Thyroid gland (tissue), 4 donors: ENCODE results near the gene TMEM161A. TPM values are rescaled to one million over a fixed set of nuclear protein-coding genes. Genes with fewer than 3 reads are reported as not detected.

ENCODE experiments used
- DNase-seq, 2 donors: peaks; one replicate each; pipeline ENCODE4 v3.0.0-alpha.2; 2019
- H3K27ac ChIP-seq, 3 donors: fragments of 200-600 bp; sonication (generic); 1 replicate in 2 of 3; 2 replicates in 1 of 3; pipeline ENCODE4 v1.5.1; 2016 to 2019; ENCODE audit warnings: mild to moderate bottlenecking in 1 of 3, moderate library complexity in 1 of 3
- H3K27me3 ChIP-seq: fragments of 200-600 bp; sonication (generic); one replicate; pipeline ENCODE4 v1.5.1; 2019
- H3K36me3 ChIP-seq, 2 donors: fragments of 200-600 bp; sonication (generic); one replicate each; pipeline ENCODE4 v1.5.1; 2016 to 2019
- H3K4me1 ChIP-seq, 2 donors: fragments of 200-600 bp; sonication (generic); one replicate each; pipeline ENCODE4 v1.5.1; 2017 to 2019
- H3K4me3 ChIP-seq, 3 donors: fragments of 200-600 bp; sonication (generic); replicated peaks in 1 of 3; 1 replicate in 2 of 3; 2 replicates in 1 of 3; pipeline ENCODE4 v1.5.1; 2016; ENCODE audit warnings: mild to moderate bottlenecking in 1 of 3
- H3K9me3 ChIP-seq: fragments of 200-600 bp; sonication (generic); one replicate; pipeline ENCODE4 v1.5.1; 2017
- POLR2A ChIP-seq, 2 donors: fragments of 450-650 bp; IDR thresholded peaks; one replicate each; pipeline ENCODE4 v1.6.1; 2017; ENCODE audit warnings: antibody characterized with exemption in 2 of 2, mild to moderate bottlenecking in 2 of 2, moderate library complexity in 1 of 2
- WGBS, 2 donors: methylation state at CpG; one replicate each; pipeline ENCODE4 v1.1.5; 2017; 5-methylcytosine and 5-hydroxymethylcytosine counted together
- intact Hi-C: fragments of 100-400 bp; cut with DNase I; formaldehyde crosslinking; loops from one replicate; pipeline ENCODE4 v1.15.1; 2023
- total RNA-seq, 4 donors: library from RNA; depleted of rRNA; stranded (reverse); fragments of >200 nt; gene quantifications; one replicate each; pipeline ENCODE4 v1.2.3, GENCODE V29; 2016
- TF ChIP-seq, protein P1 (sequence below), 6 experiments: fragments of 200-600 bp in 3 of 6; fragments of 450-650 bp in 3 of 6; sonication (generic) in 3 of 6; IDR thresholded peaks; one replicate each; pipeline ENCODE4 v1.5.1; 2016 to 2019; ENCODE audit warnings: antibody characterized with exemption in 6 of 6, mild to moderate bottlenecking in 2 of 6, inconsistent platforms in 1 of 6, moderate library complexity in 1 of 6

The TMEM161A gene
- total RNA-seq, 4 donors from 2014 or later = 29.6 to 37.8 (median 33.1) TPM

DNA sequence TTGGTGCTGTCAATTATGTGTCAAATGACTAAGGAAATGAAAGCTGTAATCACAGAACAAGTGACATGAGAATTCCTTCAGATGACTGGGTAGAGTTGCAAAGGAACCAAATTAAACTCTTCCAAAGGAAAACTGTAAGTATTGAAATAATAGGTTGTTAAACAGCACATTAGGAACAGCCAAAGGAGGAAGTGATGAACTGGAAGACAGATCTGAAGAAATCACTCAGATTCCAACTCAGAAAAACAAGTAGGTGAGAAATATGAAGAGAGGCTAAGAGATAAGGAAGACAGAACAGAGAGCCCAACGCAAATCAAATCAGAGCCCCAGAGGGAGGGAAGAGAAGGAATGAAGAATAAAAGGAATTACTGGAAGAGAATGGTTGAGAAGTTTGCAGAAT, 15.4 kb downstream of the TMEM161A start:
- intact Hi-C loops = no loop called here
- TF ChIP-seq, protein P1, sequence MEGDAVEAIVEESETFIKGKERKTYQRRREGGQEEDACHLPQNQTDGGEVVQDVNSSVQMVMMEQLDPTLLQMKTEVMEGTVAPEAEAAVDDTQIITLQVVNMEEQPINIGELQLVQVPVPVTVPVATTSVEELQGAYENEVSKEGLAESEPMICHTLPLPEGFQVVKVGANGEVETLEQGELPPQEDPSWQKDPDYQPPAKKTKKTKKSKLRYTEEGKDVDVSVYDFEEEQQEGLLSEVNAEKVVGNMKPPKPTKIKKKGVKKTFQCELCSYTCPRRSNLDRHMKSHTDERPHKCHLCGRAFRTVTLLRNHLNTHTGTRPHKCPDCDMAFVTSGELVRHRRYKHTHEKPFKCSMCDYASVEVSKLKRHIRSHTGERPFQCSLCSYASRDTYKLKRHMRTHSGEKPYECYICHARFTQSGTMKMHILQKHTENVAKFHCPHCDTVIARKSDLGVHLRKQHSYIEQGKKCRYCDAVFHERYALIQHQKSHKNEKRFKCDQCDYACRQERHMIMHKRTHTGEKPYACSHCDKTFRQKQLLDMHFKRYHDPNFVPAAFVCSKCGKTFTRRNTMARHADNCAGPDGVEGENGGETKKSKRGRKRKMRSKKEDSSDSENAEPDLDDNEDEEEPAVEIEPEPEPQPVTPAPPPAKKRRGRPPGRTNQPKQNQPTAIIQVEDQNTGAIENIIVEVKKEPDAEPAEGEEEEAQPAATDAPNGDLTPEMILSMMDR (IDR thresholded peaks at IDR 0.05) = no peak
- TF ChIP-seq POLR2A (IDR thresholded peaks at IDR 0.05) = no peak

DNA sequence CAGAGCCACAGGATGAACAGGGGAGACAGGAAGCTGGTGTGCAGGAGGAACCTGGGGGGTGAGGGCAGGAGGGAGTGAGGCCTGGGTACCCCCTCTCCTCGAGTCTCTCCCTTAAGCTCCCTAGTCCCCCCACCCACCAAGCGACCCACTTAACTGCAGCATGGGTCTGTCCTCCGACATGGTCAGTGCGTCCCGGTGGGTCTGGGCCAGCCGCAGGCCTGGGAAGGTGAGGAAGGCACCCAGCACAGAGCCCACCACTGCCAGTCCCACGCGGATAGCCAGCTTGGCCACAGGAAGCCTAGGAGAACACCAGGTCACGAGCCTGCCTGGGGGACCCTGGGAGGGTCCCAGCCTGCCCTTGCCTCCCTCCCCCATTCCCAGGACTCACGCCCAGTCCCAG, 16.9 kb downstream of the TMEM161A start:
- Histone ChIP-seq H3K27ac (no peak overlapping the region), H3K36me3 (peaks cover 7 to 11% of the 10 kb centered on the region in 2 donors), H3K4me3 (no peak overlapping the region), H3K9me3 (no peaks in the 10 kb centered on the region), H3K27me3 (no peaks in the 10 kb centered on the region), H3K4me1 (no peaks in the 10 kb centered on the region)
- WGBS, 2 donors = 60 to 90% methylated on average over 1 to 6 of the region's 10 CpGs
- DNase-seq = no peak
- TF ChIP-seq, protein P1 (IDR thresholded peaks at IDR 0.05) = no peak
- no peak for TF ChIP-seq POLR2A (IDR thresholded peaks at IDR 0.05)
- intact Hi-C loops = no loop called here

More for the DNA sequence above, 15.4 kb downstream of the TMEM161A start:
- WGBS, 2 donors = 96 to 98% methylated on average over 1 of the region's 1 CpG
- no peak overlapping the region for H3K27ac ChIP-seq
- no peaks in the 10 kb centered on the region for H3K27me3 ChIP-seq
- H3K4me1 ChIP-seq = no peaks in the 10 kb centered on the region
- H3K4me3 ChIP-seq = no peak overlapping the region
- DNase-seq = no peak
- no peaks in the 10 kb centered on the region for H3K9me3 ChIP-seq
- H3K36me3 ChIP-seq = peaks cover 7 to 11% of the 10 kb centered on the region in 2 donors

DNA sequence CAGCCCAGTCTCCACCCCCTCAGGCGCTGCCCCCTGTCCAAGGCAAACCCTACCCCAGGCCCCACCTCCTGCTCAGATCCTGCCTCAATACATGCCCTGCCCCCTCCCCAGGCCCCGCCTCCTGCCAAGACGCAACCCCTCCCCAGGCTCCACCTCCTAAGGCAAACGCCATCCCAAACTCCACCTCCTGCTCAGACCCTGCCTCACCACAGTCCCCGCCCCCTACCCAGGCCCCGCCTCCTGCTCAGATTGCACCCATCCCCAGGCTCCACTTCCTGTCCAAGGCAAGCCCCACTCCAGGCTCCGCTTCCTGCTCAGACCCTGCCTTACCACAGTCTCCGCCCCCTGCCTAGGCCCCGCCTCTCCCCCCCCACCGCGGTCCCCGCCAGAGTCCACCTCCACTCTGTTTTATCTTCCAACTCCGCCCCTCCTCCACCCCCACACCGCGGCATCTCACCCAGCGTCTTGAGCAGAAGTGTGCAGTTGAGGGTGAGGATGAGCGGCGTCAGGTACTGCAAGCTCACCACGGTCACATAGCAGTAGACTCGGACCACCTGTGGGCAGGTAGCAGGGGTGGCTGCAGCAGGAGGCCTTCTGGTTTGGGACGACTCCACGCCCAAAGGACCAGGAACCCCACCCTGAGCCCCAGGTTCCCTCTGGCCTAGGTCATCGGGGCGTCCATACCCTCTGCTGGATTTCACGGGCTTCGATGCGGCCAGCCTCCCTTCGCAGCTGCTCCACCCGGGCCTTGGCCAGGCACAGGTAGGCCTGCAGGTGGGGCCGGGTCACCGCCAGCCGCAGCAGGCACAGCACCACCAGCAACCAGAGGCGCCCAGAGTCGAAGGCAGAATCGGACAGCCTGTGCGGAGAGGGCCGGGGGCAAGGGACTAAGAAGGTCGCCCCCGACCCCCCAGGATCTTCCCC, 17.7 kb downstream of the TMEM161A start:
- no peaks in the 10 kb centered on the region for H3K4me1 ChIP-seq
- peaks cover 7 to 11% of the 10 kb centered on the region in 2 donors for H3K36me3 ChIP-seq
- no peak overlapping the region for H3K4me3 ChIP-seq
- no peaks in the 10 kb centered on the region for H3K9me3 ChIP-seq
- TF ChIP-seq POLR2A (IDR thresholded peaks at IDR 0.05) = no peak
- TF ChIP-seq, protein P1 (IDR thresholded peaks at IDR 0.05) = no peak
- H3K27me3 ChIP-seq = no peaks in the 10 kb centered on the region
- intact Hi-C loops = no loop called here
- H3K27ac ChIP-seq = no peak overlapping the region
- 62 to 70% methylated on average over 25 to 34 of the region's 39 CpGs for WGBS, 2 donors
- no peak for DNase-seq

DNA sequence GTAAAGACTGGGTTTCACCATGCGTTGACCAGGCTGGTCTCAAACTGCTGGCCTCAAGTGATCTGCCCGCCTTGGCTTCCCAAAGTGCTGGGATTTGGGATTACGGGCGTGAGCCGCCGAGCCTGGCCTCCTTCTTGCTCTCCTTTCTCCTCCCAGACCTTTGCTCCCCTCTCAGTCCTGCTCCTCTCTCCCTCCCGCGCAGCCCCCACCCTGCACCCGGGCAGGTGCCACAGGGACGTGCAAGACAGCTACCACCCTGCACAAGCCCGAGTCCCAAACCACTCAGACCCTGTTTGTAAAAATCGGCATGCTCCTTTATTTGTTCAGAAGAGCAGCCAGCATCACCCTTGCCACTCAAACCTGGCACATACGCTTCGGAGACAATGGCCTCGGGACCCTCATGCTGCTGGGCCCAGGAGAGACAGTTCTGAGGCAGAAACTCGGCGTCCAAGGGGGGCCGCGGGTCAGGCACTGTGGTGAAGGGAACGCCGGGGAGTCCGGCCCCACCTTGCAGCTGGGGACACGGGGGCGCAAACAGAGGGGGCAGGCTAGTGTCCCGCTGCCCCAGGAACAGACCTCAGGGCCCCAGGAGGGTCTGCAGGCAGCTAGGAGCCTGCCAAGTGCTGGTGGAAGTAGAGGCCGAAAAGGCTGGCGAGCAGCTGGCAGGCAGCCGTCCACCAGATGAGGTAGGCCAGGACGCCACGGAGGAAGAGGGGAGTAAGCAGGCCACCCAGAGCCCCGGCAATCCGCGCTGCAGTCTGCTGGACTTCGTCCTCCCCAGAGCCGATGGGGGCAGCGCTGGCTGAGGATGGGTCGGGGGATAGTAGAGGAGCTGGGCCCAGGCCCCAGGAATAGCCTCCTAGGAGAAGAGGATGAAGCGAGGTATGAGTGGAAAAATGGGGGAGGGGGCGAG, 18.7 kb downstream of the TMEM161A start:
- Histone ChIP-seq H3K36me3 (peaks cover 7 to 11% of the 10 kb centered on the region in 2 donors), H3K27ac (no peak overlapping the region), H3K27me3 (no peaks in the 10 kb centered on the region), H3K9me3 (no peaks in the 10 kb centered on the region), H3K4me3 (no peak overlapping the region), H3K4me1 (no peaks in the 10 kb centered on the region)
- intact Hi-C loops = no loop called here
- WGBS, 2 donors = 96% methylated on average over 38 of the region's 39 CpGs
- no peak for TF ChIP-seq POLR2A (IDR thresholded peaks at IDR 0.05)
- TF ChIP-seq, protein P1 (IDR thresholded peaks at IDR 0.05) = no peak
- DNase-seq = no peak
